Parathyroid adenoma (tissue), 2 donors: Measurements from ENCODE around the gene FOXA3.

Source experiments
- H2AFZ ChIP-seq: fragments of 300-600 bp; sonication (generic); one replicate; pipeline ENCODE4 v1.7.0; 2017; ENCODE audit warnings: antibody characterized with exemption, mild to moderate bottlenecking
- H3K27ac ChIP-seq: fragments of 300-600 bp; sonication (generic); one replicate; pipeline ENCODE4 v1.7.0; 2017
- H3K27me3 ChIP-seq: fragments of 300-600 bp; sonication (generic); one replicate; pipeline ENCODE4 v1.7.0; 2017; ENCODE audit warnings: low read length; ENCODE audit not compliant: control insufficient read depth, insufficient read depth
- H3K36me3 ChIP-seq: fragments of 300-600 bp; sonication (generic); one replicate; pipeline ENCODE4 v1.7.0; 2017; ENCODE audit warnings: low read length; ENCODE audit not compliant: control insufficient read depth, insufficient read depth
- H3K4me1 ChIP-seq: fragments of 300-600 bp; sonication (generic); one replicate; pipeline ENCODE4 v1.7.0; 2017; ENCODE audit warnings: control low read depth
- H3K4me2 ChIP-seq: fragments of 300-600 bp; sonication (generic); one replicate; pipeline ENCODE4 v1.7.0; 2017; ENCODE audit warnings: low read length
- H3K4me3 ChIP-seq: fragments of 300-600 bp; sonication (generic); one replicate; pipeline ENCODE4 v1.7.0; 2017; ENCODE audit warnings: low read depth, low read length
- H3K79me2 ChIP-seq: fragments of 300-600 bp; sonication (generic); one replicate; pipeline ENCODE4 v1.7.0; 2017; ENCODE audit warnings: control low read depth
- H3K9ac ChIP-seq: fragments of 300-600 bp; sonication (generic); one replicate; pipeline ENCODE4 v1.7.0; 2017; ENCODE audit warnings: mild to moderate bottlenecking
- H3K9me3 ChIP-seq: fragments of 300-600 bp; sonication (generic); one replicate; pipeline ENCODE4 v1.7.0; 2017; ENCODE audit warnings: low read length; ENCODE audit not compliant: control insufficient read depth
- TF ChIP-seq, protein P1 (sequence below): fragments of 300-600 bp; sonication (generic); IDR thresholded peaks from one replicate; pipeline ENCODE4 v1.7.0; 2017; ENCODE audit warnings: antibody characterized with exemption, mild to moderate bottlenecking
- donor health status: primary hyperparathyroidism.

FOXA3 gene

GRCh38 chr19:45876411-45877197 lies 12.5 kb downstream of the FOXA3 start:
- no peaks in the 10 kb centered on the region for H3K27me3 ChIP-seq
- TF ChIP-seq, protein P1, sequence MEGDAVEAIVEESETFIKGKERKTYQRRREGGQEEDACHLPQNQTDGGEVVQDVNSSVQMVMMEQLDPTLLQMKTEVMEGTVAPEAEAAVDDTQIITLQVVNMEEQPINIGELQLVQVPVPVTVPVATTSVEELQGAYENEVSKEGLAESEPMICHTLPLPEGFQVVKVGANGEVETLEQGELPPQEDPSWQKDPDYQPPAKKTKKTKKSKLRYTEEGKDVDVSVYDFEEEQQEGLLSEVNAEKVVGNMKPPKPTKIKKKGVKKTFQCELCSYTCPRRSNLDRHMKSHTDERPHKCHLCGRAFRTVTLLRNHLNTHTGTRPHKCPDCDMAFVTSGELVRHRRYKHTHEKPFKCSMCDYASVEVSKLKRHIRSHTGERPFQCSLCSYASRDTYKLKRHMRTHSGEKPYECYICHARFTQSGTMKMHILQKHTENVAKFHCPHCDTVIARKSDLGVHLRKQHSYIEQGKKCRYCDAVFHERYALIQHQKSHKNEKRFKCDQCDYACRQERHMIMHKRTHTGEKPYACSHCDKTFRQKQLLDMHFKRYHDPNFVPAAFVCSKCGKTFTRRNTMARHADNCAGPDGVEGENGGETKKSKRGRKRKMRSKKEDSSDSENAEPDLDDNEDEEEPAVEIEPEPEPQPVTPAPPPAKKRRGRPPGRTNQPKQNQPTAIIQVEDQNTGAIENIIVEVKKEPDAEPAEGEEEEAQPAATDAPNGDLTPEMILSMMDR, result no peak
- no peak overlapping the region for H3K9ac ChIP-seq
- peak overlapping the region; percentile 39 for H3K27ac ChIP-seq
- no peaks in the 10 kb centered on the region for H3K4me1 ChIP-seq
- no peak overlapping the region for H3K4me2 ChIP-seq
- no peak overlapping the region for H3K4me3 ChIP-seq
- peak overlapping the region; percentile 62 for H2AFZ ChIP-seq
- no peaks in the 10 kb centered on the region for H3K79me2 ChIP-seq
- no peaks in the 10 kb centered on the region for H3K36me3 ChIP-seq
- H3K9me3 ChIP-seq, result no peaks in the 10 kb centered on the region

- peaks cover 1% of the 10 kb centered on the region for H3K79me2 ChIP-seq
- no peak overlapping the region for H3K4me3 ChIP-seq
- TF ChIP-seq, protein P1, result no peak
- no peaks in the 10 kb centered on the region for H3K27me3 ChIP-seq
- H3K9me3 ChIP-seq, result no peaks in the 10 kb centered on the region
- peaks cover 8% of the 10 kb centered on the region for H3K4me1 ChIP-seq
- H3K9ac ChIP-seq, result no peak overlapping the region
- no peaks in the 10 kb centered on the region for H3K36me3 ChIP-seq
- H3K27ac ChIP-seq, result no peak overlapping the region
- H3K4me2 ChIP-seq, result no peak overlapping the region
- no peak overlapping the region for H2AFZ ChIP-seq
Measured at GRCh38 chr19:45878043-45878794, 14.1 kb downstream of the FOXA3 start.

GRCh38 chr19:45879055-45879454 lies 14.9 kb downstream of the FOXA3 start:
- peaks cover 2% of the 10 kb centered on the region for H3K79me2 ChIP-seq
- H3K9me3 ChIP-seq, result no peaks in the 10 kb centered on the region
- no peak overlapping the region for H2AFZ ChIP-seq
- TF ChIP-seq, protein P1, result no peak
- H3K4me1 ChIP-seq, result peaks cover 9% of the 10 kb centered on the region
- H3K27ac ChIP-seq, result no peak overlapping the region
- no peak overlapping the region for H3K4me2 ChIP-seq
- no peaks in the 10 kb centered on the region for H3K36me3 ChIP-seq
- no peak overlapping the region for H3K4me3 ChIP-seq
- no peak overlapping the region for H3K9ac ChIP-seq
- H3K27me3 ChIP-seq, result no peaks in the 10 kb centered on the region

GRCh38 chr19:45879971-45880370 lies 15.8 kb downstream of the FOXA3 start:
- Histone ChIP-seq H3K4me2 (no peak overlapping the region), H3K9ac (no peak overlapping the region), H3K4me1 (peaks cover 9% of the 10 kb centered on the region), H3K4me3 (no peak overlapping the region), H3K9me3 (no peaks in the 10 kb centered on the region), H2AFZ (no peak overlapping the region), H3K27me3 (no peaks in the 10 kb centered on the region), H3K36me3 (no peaks in the 10 kb centered on the region), H3K79me2 (peaks cover 2% of the 10 kb centered on the region), H3K27ac (no peak overlapping the region)
- TF ChIP-seq, protein P1, result no peak
